Testis (tissue), 2 donors: ENCODE measurements around the gene ZBTB21.

ENCODE experiments used
- POLR2A ChIP-seq: fragments of 450-650 bp; IDR thresholded peaks from one replicate; pipeline ENCODE4 v1.6.1; 2017; ENCODE audit warnings: antibody characterized with exemption, mild to moderate bottlenecking, moderate library complexity
- TF ChIP-seq, protein P1 (sequence below), 3 experiments: fragments of 450-650 bp in 2 of 3; fragments of 200-600 bp in 1 of 3; sonication (generic) in 1 of 3; IDR thresholded peaks; one replicate each; pipeline ENCODE4 v1.5.1; 2016 to 2019; ENCODE audit warnings: antibody characterized with exemption in 3 of 3, mild to moderate bottlenecking in 2 of 3, moderate library complexity in 1 of 3

DNA sequence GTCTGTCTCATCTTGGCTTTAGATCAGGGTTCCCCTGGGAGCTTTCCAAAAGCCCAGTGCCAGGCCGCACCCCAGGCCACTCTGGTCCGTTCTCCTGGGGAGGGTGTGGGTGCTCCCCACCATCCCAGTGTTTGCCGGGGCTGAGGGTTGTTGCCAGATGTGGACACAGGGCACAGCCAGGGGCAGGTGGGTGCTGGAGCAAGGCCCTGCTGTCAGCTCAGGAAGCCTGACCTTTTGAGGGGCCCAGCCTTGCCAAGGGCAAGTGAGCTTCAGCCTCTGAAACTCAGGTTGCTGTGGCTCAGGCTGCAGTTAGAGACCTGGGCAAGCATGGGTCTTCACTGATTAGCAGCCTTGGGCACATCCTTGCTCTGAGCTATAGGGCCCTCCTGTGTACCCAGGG lies 22.8 kb upstream of the ZBTB21 start:
- TF ChIP-seq, protein P1, sequence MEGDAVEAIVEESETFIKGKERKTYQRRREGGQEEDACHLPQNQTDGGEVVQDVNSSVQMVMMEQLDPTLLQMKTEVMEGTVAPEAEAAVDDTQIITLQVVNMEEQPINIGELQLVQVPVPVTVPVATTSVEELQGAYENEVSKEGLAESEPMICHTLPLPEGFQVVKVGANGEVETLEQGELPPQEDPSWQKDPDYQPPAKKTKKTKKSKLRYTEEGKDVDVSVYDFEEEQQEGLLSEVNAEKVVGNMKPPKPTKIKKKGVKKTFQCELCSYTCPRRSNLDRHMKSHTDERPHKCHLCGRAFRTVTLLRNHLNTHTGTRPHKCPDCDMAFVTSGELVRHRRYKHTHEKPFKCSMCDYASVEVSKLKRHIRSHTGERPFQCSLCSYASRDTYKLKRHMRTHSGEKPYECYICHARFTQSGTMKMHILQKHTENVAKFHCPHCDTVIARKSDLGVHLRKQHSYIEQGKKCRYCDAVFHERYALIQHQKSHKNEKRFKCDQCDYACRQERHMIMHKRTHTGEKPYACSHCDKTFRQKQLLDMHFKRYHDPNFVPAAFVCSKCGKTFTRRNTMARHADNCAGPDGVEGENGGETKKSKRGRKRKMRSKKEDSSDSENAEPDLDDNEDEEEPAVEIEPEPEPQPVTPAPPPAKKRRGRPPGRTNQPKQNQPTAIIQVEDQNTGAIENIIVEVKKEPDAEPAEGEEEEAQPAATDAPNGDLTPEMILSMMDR (IDR thresholded peaks at IDR 0.05) = no peak
- no peak for TF ChIP-seq POLR2A
